OCI-LY3 (cell line): ENCODE results near the gene CCDC28B.

Experiments
- H2AFZ ChIP-seq: fragments of 200-600, 300-600 bp; shearing (Covaris generic); 2 replicates; pipeline ENCODE4 v1.6.0; 2014; ENCODE audit warnings: antibody characterized with exemption, low read depth, low read length
- H3K27ac ChIP-seq: fragments of 200-600, 300-600 bp; sonication (generic); 2 replicates; pipeline ENCODE4 v1.5.1; 2014; ENCODE audit warnings: mild to moderate bottlenecking, low read length, moderate library complexity, mixed read lengths
- H3K27me3 ChIP-seq: fragments of 200-600, 300-600 bp; sonication (generic); 2 replicates; pipeline ENCODE4 v1.6.1; 2014; ENCODE audit warnings: low read depth, low read length, mixed read lengths
- H3K36me3 ChIP-seq: fragments of 200-600, 300-600 bp; sonication (generic); replicated peaks from 2 replicates; pipeline ENCODE3; 2014; ENCODE audit warnings: low read depth, low read length, mixed read lengths
- H3K4me1 ChIP-seq: fragments of 300-600, 200-600 bp; sonication (generic); 2 replicates; pipeline ENCODE4 v1.6.1; 2014; ENCODE audit warnings: low read length, mixed read lengths
- H3K4me2 ChIP-seq: fragments of 200-600, 300-600 bp; sonication (generic); 2 replicates; pipeline ENCODE4 v1.6.1; 2014; ENCODE audit warnings: low read length, mixed read lengths
- H3K4me3 ChIP-seq: fragments of 300-600, 200-600 bp; sonication (generic); 2 replicates; pipeline ENCODE4 v1.5.1; 2014; ENCODE audit warnings: antibody characterized with exemption, mild to moderate bottlenecking, low read length, moderate library complexity
- H3K79me2 ChIP-seq: fragments of 300-600, 200-600 bp; shearing (Covaris generic); 2 replicates; pipeline ENCODE4 v1.6.1; 2014; ENCODE audit warnings: mild to moderate bottlenecking, low read length, mixed read lengths
- H3K9ac ChIP-seq: fragments of 300-600, 200-600 bp; shearing (Covaris generic); 2 replicates; pipeline ENCODE4 v1.6.0; 2014; ENCODE audit warnings: mild to moderate bottlenecking, low read length, moderate library complexity
- H3K9me3 ChIP-seq: fragments of 200-600, 300-600 bp; shearing (Covaris generic); 2 replicates; pipeline ENCODE4 v1.6.1; 2014; ENCODE audit warnings: low read length, mixed read lengths; ENCODE audit not compliant: insufficient read depth
- H4K20me1 ChIP-seq: fragments of 200-600, 300-600 bp; sonication (generic); 2 replicates; pipeline ENCODE4 v1.6.1; 2016; ENCODE audit warnings: low read length, mixed read lengths; ENCODE audit not compliant: insufficient read depth
- CTCF ChIP-seq: fragments of 200-600, 300-600 bp; sonication (generic); IDR thresholded peaks from 2 replicates; pipeline ENCODE4 v1.5.1; 2014; ENCODE audit warnings: antibody characterized with exemption, low read length, low read depth
- EZH2phosphoT487 ChIP-seq: fragments of 200-600 bp; shearing (Covaris generic); IDR thresholded peaks from 2 replicates; pipeline ENCODE4 v1.6.1; 2018; ENCODE audit warnings: antibody characterized with exemption, mixed run types, low read depth

CCDC28B gene

GRCh38 chr1:32184650-32185049 is 15.7 kb upstream of the CCDC28B start:
- H3K4me2 ChIP-seq: no peak overlapping the region
- TF ChIP-seq CTCF: no peak
- no peak for TF ChIP-seq EZH2phosphoT487
- no peaks in the 10 kb centered on the region for H3K27me3 ChIP-seq
- H3K27ac ChIP-seq: no peak overlapping the region
- H3K9ac ChIP-seq: no peak overlapping the region
- peaks cover 46% of the 10 kb centered on the region for H3K36me3 ChIP-seq
- H3K4me1 ChIP-seq: peaks cover 10% of the 10 kb centered on the region
- no peak overlapping the region for H2AFZ ChIP-seq
- peaks cover 74% of the 10 kb centered on the region for H3K79me2 ChIP-seq
- H3K4me3 ChIP-seq: no peak overlapping the region
- H4K20me1 ChIP-seq: peaks cover 2% of the 10 kb centered on the region
- H3K9me3 ChIP-seq: no peaks in the 10 kb centered on the region

DNA sequence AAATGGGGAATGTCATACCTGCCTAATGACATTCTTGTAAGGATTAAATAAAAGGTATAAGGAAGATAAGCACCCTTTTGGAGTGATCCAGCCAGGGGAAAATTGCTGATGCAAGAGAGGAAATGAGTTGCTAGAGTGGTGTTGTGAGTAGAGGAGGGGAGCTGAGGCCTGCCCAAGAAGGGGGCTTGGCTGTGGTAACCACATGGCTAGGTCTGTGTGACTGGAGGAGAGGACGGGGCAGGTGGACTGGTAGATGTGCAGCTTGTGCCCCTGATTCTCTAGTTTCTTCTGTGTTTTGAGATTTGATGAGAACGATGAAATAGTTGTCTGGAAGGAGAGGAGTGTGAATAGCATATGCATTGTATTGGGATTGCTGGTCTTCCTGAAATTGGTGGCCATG is 14.3 kb upstream of the CCDC28B start:
- Histone ChIP-seq H3K27me3 (no peaks in the 10 kb centered on the region), H3K36me3 (peaks cover 49% of the 10 kb centered on the region), H2AFZ (no peak overlapping the region), H4K20me1 (peaks cover 2% of the 10 kb centered on the region), H3K79me2 (peaks cover 60% of the 10 kb centered on the region), H3K27ac (no peak overlapping the region), H3K4me3 (no peak overlapping the region), H3K9ac (no peak overlapping the region), H3K4me1 (peaks cover 7% of the 10 kb centered on the region), H3K9me3 (no peaks in the 10 kb centered on the region), H3K4me2 (no peak overlapping the region)
- TF ChIP-seq EZH2phosphoT487: no peak
- no peak for TF ChIP-seq CTCF

- no peak overlapping the region for H2AFZ ChIP-seq
- H3K4me3 ChIP-seq: no peak overlapping the region
- H3K27ac ChIP-seq: no peak overlapping the region
- H3K9me3 ChIP-seq: no peaks in the 10 kb centered on the region
- TF ChIP-seq EZH2phosphoT487 (no peak), CTCF (no peak)
- no peaks in the 10 kb centered on the region for H3K27me3 ChIP-seq
- peaks cover 49% of the 10 kb centered on the region for H3K36me3 ChIP-seq
- H3K4me1 ChIP-seq: peaks cover 2% of the 10 kb centered on the region; the same call in 1 of the 2 replicates
- no peak overlapping the region for H3K4me2 ChIP-seq
- H3K79me2 ChIP-seq: peaks cover 55% of the 10 kb centered on the region
- H3K9ac ChIP-seq: no peak overlapping the region
- peaks cover 2% of the 10 kb centered on the region for H4K20me1 ChIP-seq
These were observed 13.9 kb upstream of the CCDC28B start for GRCh38 chr1:32186491-32186890.

- H3K9me3 ChIP-seq: no peaks in the 10 kb centered on the region
- peaks cover 52% of the 10 kb centered on the region for H3K36me3 ChIP-seq
- no peaks in the 10 kb centered on the region for H3K27me3 ChIP-seq
- TF ChIP-seq CTCF (no peak), EZH2phosphoT487 (no peak)
- no peak overlapping the region for H3K27ac ChIP-seq
- no peak overlapping the region for H3K4me2 ChIP-seq
- H3K4me3 ChIP-seq: no peak overlapping the region
- H3K4me1 ChIP-seq: no peaks in the 10 kb centered on the region
- H3K9ac ChIP-seq: no peak overlapping the region
- H2AFZ ChIP-seq: no peak overlapping the region
- peaks cover 42% of the 10 kb centered on the region for H3K79me2 ChIP-seq
- H4K20me1 ChIP-seq: peaks cover 2% of the 10 kb centered on the region
These were observed 12.5 kb upstream of the CCDC28B start for GRCh38 chr1:32187850-32188249.
